ENCODE results near the gene CHCHD3.

The CHCHD3 gene

DNA sequence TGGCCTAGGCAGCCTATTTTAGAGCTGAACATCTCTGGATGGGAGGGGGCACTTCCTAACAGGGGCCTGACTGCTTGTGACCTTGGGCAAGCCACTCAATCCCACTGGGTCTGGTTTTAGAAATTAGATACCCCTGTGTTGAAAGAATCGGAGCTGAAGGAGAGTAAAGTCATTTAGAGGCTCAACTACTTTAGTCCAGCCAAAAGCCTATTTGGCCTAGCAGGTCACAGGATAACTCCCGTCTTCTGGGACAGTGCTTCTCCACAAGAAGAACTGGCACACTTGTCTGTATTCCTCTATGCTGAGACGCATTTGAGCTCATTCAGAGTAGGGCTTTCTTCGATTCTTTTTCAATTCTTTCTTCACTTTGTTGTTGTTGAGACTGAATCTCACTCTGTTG is 224.2 kb downstream of the CHCHD3 start:
- DNase-seq, result no peak

DNA sequence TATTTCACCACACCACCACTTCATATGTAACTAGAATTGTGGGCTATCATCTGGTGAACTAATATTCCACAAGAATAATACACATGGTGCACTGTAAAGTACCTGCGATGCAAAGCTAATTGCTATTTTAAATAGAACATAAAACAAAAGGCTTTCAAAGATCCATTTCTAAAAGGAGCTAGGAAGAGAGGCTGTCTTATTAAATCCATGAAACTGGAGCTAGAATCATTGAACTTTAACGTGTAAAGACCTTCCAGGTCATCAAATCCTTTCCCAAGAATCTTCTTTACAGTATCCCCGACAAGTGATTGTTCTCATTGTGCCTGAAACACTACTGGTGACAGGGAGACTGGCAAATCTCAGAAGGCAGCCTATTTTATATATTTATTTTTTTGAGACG is 224.9 kb downstream of the CHCHD3 start:
- DNase-seq, result no peak

DNA sequence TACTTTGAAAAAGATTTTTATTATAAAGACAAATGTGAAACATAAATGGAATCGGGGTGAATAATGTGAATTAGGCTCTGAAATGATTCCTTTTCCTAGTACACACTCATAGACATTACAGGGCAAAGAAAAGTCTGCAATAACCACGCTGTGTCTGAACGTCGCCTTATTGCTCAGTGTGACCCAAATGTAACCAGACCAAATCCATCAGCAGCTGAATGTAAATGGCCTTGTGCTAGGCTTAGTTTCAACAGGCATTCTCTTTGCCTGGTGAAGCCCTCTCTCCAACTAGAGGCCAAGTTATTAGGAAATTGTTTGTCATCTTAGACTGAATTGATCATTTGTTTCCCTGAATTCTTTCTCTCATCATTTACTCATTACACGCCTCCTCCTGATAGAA is 225.5 kb downstream of the CHCHD3 start:
- DNase-seq, result no peak

DNA sequence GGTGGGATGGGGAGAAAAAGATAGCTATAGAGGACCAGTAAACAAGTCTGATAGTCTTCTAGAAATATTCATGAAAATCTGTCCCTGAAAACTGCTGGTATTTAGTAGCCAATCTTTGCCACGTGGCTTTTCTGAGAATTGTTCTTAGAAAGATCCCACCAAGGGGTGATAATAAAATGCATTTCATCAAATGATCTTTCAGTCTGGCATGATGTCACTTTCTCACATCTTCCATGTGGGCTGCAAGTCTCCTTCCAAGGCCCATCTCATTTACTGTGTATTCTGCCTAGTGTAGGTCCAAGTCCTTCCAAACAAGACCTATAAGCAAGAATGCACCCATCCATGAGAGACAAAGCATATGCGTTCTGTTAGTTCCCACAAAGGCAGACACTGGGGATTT is 226.0 kb downstream of the CHCHD3 start:
- DNase-seq, result no peak

DNA sequence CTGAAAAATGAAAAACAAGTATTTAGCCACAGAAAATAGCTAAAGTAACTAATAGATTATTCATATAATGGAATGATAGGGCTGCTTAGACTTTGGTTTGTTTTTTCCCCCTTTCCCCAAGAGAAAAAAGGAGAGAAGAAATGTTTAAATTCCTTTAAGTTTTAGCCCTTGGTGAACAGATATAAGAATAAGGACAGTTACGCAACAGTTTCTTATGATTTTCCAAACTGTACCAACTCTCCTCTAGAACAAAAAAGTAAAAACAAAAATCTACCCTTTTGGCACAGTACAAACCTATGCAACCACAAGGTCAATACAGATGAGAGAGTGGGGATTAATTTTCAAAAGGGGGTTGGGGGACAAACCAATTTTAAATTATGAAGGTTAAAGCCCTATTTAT is 227.7 kb downstream of the CHCHD3 start:
- DNase-seq, result no peak

DNA sequence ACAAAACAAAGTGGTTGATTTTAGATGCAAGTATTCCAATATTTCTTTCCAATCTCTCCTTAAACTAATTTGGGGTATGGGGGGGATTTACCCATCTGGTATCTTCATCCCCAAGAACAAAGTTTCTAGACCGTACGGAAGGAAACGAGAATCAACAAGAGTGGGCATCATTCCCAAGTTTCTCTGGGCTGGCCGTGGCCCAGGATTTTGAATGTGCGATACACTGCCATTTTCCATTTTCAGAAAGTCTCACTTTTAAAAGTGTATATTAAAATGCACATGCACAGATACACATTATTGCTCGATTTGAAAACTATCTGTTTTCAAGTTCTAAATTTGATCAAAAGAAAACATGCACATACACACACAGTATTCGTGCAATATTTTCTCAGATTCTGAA is 234.5 kb downstream of the CHCHD3 start:
- no peak for DNase-seq

DNA sequence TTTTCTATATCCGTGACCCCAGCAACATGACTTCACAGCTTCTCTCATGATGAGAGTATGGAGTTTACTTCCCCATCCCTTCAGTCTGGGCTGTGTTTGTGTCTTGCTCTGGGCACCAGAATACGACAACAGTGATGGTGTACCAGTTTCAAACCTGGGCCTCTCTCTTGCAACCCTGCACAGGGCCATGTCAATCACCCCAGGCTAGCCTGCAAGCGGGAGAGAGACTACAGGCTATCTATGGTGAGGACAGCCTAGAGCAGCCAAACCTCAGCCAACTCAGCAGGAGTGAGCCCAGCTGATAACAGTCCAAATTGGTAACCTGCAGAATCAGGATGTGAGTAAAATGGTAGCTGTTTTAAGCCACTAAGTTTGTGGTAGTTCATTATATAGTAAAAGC is 235.8 kb downstream of the CHCHD3 start:
- DNase-seq, result no peak

DNA sequence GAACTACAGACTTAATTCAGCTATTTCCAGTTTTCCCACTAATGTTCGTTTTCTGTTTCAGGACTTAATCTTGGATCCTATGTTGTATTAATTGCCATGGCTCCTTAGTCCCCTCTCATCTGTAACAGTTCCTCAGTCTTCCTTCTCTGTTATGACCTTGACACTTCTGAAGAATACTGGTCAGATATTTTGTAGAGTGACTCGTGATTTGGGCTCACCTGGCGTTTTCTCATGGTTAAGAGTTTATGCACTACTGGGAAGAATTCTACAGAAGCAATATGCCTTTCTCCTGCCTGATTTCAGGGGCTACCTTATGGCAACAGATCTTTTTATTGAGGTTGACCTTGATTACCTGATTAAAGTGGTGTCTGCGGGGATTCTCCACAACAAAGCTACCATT is 239.4 kb downstream of the CHCHD3 start:
- DNase-seq, result no peak

DNA sequence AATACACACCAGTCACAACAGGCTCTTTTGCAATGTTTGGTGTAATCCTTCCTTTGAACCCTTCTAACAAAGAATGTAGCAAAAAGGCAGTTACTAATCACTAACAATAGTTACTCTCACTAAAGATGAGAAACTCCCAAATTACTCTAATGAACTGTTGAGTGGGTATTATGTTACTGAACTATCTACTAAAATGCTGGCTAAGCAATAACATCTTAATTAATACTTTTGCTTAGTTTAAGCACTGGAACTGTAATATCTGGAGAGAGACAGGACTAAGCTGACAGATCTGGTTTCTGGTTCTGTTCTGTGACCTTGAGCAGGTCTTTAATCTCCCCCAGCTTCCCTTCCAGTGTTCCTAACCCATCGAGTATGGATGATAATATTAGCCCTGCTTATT is 241.7 kb downstream of the CHCHD3 start:
- no peak for DNase-seq

DNA sequence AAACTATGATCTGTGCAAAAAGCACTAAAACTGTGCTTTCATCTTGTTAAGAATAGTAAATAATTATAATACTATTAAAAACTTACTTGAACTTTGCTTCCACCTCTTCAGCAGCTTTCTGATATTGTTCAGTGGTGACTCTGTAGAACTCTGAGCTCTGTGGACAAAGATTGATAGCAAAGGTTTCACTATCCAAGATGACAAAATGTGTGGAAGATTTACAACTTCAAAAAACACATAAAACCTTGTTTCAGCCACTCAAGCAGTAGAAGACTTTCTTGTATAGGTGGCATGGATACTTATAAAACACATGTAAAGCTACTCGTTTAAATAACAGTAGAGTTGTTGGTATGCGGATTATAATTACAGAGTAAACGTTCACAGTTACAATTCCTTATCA is 243.6 kb downstream of the CHCHD3 start:
- DNase-seq, result no peak

DNA sequence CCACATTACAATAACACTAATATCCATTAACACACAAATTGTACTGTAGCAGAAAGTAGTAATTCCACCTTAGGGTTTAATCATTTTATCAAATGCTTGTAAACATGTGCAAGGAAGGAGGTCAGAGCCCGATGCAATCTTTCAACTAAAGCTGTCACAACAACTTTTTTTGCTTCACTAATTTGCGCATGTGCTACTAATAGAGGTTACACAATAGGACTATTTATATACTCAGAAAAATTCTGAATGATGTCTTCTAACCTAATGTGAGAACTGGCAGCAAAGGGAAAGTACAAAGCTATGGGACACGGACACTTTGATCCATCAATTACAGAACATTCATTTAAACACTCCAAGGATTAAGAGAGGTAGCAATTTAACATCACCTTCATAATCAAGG is 244.4 kb downstream of the CHCHD3 start:
- DNase-seq, result no peak

DNA sequence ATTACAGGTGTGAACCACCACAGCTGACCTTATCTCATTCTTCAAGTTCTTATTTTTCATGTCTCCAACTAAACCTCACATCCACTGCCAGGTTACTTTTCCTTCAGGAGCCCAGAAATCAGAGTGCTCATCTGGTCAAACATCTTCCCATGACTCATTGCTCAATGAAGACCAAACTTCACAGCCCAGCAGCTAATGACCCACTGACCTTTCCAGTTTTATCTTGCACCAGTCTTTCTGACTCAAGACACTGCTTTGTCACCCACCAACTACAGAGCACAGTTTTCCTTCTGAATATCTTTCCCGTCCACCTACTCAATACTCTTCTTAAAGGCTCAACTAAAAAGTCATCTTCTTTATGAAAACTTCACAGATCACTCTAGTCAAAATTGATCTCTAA is 245.1 kb downstream of the CHCHD3 start:
- DNase-seq, result no peak

DNA sequence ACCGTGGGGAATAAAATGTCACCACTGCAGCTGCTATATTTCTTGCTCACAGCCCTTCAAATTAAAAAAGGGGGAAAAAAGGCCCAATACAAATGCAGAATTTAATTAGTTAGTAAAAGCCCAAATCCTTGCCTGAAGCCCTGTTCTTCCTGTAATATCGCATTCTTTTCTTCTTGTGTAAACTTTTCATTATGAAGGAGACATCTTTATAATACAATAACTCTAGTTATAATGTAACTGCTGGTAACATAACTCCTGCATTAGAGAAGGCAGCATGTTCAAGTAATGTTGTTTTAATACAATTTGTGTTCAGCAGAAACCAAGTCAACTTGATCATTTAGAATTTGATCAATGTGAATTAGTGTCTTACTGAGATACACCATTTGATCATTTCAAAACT is 250.9 kb downstream of the CHCHD3 start:
- DNase-seq, result no peak

DNA sequence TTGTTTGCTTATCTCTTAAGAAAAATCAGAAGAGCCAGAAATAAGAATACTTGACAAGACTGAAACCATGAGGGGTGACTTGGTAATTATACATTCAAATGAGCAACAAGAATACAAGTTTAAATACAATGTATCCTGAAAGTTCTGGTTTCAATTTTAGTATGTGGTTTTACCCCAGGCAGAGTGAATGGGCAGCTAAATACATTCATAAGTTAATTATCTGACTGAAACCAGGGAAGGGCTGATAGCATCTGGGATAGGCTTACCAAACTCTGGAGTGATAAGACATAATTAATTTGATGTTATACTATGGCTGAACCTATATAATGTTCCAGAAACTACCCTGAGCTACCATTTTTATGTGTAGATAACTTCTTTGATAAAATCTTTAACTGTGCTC is 253.4 kb downstream of the CHCHD3 start:
- no peak for DNase-seq

DNA sequence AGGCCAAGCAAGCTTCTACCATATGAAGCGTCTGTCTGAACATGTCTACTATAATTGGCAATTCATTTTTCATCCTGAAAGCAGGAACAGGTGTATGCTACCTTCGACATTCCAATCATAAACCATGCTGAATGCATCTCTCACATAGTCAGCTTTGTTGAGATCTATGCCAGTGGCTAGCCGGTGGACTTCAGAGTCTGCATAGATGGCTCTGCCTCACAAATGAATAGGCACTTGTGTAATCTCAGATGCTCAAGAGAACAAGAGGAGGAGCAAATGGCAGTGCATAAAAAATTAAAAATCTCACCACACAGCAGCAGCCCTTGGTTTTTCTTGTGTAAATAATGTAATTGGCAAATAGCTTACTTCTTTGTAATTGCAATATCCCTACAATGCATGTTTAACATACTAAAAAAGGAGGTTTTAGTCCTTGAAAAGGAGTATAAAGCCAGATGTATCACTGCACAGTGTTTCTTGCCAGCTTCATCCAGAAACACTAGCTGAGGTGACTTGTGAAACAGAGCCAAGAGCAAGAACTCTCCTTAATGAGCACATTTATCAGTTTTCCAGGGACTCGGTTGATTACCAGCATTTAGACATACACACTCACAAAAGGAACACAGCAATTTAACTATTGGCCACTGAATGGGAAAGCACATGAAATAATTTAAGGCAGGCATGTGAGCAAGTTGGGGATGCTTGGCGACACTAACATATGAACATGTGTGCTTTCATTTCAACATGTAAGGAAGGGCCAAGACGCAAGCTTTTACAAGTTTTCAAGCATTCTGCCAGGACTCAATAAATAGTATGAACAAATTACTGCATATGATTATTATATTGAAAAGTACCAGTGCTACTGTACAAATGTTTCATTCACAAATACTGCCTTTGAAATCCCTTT is 255.7 kb downstream of the CHCHD3 start:
- DNase-seq, result no peak

DNA sequence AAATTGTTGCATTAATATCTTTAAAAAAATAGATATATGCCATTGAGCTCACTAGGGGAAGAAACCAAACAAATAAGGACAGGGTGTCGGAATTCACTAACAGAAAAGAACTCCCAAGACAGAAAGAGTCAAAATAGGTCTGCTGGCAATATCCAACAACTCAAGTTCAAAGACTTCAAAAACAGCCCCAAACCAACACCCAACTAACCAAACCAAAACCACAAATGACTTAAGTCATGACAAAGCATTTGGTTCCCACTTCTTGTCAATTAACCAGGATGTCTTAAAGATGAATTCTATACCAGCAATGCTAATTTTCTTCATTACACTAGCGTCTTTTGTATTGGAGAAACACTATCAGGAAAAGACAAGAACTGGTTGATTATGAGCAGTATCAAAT is 256.7 kb downstream of the CHCHD3 start:
- no peak for DNase-seq

DNA sequence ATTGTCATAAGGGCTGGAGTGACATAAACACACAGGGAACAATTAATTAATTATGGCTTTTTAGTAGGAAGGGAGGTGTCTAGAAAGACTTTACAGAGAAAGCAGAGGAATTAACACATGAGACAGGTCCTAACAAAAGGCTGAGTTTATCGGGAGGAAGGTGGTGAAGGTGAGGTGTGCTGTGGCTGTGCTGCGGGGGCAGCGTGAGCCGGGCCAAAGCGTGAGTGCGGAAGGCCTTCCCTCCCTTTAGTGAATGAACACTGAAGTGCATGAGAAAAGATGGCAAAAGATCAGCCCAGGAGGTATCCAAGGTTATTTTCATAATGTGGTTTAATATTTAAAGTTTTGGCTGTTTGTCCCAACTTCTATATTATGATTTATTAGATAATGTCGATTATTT is 262.2 kb downstream of the CHCHD3 start:
- DNase-seq, result no peak

DNA sequence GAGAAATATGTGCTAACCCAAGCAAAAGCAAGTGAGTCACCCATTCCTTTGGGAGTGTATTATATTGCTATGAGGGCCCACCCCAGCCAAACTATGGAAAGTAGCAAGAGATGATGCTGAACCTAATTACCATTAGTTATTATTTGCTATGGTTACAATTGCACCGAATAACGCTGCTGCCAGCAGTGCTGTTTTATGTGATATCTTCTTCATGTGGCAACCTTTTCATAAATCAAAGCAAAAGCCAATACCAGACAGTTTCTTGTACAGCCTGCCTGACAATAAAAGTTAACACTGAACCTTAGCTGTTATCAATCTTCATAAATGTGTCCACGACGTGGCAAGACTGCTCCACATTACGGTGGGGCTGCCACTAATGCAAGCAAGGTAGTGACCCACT is 263.9 kb downstream of the CHCHD3 start:
- no peak for DNase-seq

DNA sequence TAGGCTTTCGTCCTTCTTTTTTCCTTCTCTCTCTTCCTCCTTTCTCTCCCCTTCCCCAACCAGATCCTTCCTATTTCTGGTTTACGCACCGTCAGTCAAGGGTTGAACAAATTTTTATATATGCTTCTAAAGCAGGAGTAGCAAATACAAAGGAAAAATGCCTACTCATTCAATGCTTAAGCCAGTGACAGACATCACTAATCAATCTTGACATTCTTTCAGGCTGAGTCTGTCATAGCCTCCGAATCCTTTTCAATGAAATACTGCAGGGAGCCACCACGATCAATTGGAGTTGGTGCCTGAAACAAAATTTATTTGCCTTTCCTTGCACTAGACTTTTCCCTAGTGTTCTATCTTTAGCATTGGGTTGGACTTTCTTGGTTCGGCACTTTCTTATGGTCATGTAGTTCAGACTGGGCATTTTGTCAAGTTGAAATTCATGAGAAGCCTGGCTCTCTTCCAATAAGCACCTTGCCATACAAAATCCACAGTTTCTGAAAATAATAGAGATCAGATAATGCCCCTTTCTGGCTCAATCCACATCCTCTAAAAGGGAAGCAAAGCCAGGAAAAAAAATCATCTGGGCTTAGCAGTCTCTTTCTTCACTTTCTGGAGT is 266.1 kb downstream of the CHCHD3 start:
- DNase-seq, result peak; percentile 7

DNA sequence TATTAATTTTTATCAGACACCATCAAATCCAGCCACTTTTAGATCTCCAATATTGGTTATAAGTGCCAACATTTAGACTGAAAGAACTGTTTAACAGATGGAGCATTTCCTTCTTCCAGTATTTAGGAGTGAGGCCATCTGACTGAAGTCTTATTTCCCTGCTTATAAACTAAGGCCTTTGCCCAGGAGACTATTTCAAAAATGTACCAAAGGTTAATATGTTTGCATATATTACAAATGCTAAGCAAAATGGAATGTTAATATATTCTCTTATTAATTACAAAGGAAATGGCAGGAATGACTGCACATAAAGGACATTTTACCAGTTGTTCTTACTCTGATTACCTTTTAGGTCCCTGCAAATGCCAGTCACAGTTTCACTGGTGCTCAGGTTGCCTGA is 266.8 kb downstream of the CHCHD3 start:
- DNase-seq, result no peak

DNA sequence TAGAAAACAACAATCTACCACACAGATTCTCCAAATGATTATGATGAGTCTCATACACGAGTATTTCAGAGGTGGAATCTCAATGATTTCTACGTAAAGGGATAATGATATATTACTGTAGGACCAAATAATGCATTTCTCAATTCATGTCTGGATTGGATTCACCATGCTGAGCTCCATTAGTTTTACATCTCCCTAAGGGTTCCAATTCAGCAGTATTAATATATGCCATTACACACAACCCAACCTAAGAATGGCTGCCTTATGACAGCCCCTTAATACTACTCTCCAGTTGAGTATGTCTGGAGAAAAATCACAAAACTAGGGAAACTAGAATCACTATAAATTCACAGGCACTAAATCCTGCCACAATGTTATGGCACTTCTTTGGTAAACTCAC is 271.3 kb downstream of the CHCHD3 start:
- DNase-seq, result no peak

DNA sequence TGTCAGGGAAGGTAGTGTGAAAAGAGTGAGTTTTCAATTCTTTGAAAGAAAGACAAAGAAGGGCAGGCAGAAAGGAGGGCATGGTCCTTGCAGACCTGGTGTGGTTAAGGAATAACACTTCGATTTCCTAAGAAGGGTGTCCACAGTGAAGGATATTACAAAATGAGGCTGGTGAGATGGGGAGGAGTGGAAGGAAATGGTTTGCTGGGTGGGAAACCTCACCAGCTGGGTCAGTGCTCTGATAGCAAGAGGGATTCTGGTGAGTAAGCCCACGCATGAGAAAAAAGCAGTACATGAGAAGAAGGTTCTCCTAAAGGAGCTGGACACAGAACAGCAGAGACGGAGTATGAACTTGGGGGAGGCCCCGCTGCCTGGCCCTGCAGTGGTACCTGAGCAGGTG is 275.1 kb downstream of the CHCHD3 start:
- DNase-seq, result no peak

DNA sequence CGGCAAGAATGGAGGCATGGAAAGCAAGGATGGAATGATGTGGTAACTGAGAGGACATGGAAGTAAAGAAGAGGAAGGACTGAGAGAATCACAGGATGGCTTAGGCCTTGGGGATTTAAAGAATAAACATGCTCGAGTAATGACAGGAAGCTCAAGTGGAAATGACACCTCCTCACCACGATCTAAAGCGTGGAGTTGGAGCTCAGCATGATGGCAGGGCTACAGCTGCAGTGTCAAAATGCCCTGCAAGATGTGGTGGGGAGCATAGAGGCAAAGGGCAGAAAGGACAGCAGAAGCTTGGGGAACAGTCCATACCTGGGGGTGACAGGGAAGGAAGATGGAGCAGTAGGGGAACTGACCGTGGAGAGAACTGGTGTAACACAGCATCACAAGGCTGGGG is 276.1 kb downstream of the CHCHD3 start:
- no peak for DNase-seq

DNA sequence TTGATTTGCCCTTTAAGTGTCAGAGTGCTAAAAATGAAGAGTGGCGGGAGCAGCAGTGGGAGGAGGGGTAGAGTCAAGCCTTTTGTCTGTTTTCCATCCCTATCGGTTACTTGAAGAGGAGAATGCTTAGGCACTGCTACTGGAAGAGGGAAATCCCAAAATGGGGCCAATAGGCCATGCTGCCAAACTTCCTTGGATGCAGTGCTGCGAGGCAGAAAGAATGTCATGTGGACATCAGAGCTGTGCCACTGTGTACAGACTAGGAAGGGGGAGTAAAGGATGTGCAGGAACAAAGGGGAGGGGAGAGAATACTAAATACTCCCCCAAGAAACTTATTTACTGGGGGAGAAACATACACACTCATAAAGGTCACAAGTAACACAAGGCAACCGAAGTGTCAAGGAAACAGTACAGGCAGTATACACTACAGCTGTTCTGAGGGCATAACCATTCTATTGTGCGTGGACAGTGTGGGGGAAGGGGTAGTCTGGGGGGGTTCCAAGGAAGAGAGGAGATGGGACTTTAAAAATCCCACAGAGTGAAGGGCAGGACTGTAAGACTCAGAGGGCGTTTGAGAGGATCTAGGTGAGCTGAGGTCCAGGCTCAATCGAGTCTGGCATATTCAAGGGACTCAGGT is 276.9 kb downstream of the CHCHD3 start:
- DNase-seq, result no peak
